CD14-positive monocyte (primary cell): ENCODE data around the gene TXNDC17. TPM values are rescaled to one million over a fixed set of nuclear protein-coding genes. Genes with fewer than 3 reads are reported as not detected.
"Not testable (repeated sequence)": the region's sequence is repeated elsewhere in the genome, so short reads cannot be mapped to it uniquely, and the experiment has no call there.

Experiments
- DNase-seq, 3 donors: peaks; one replicate each; pipeline ENCODE4 v3.0.0-alpha.2; 2011 to 2022
- H2AFZ ChIP-seq: 2 replicates; pipeline ENCODE4 v1.6.0; 2012; ENCODE audit warnings: mild to moderate bottlenecking, low read depth, low read length, inconsistent platforms; ENCODE audit not compliant: insufficient read depth, poor library complexity, severe bottlenecking
- H3K27ac ChIP-seq, 2 donors: 1 replicate in 1 of 2; 2 replicates in 1 of 2; pipeline ENCODE4 v1.5.1; 2012 to 2013; ENCODE audit warnings: low read length in 2 of 2, control low read depth in 1 of 2, inconsistent platforms in 1 of 2, low read depth in 1 of 2, mild to moderate bottlenecking in 1 of 2
- H3K27me3 ChIP-seq, 2 donors: one replicate each; pipeline versions ENCODE4 v1.6.0 to v1.6.1; 2011 to 2013; ENCODE audit warnings: low read length in 2 of 2; ENCODE audit not compliant: control insufficient read depth in 2 of 2, insufficient read depth in 2 of 2
- H3K36me3 ChIP-seq, 2 donors: replicated peaks in 1 of 2; 1 replicate in 1 of 2; 2 replicates in 1 of 2; pipeline versions ENCODE4 v1.5.1 to v1.6.1; 2012 to 2013; ENCODE audit warnings: low read length in 2 of 2, control low read depth in 1 of 2, inconsistent platforms in 1 of 2, mild to moderate bottlenecking in 1 of 2; ENCODE audit not compliant: insufficient read depth in 2 of 2, control insufficient read depth in 1 of 2
- H3K4me1 ChIP-seq, 2 donors: 1 replicate in 1 of 2; 2 replicates in 1 of 2; pipeline versions ENCODE4 v1.5.1 to v1.6.1; 2012 to 2013; ENCODE audit warnings: low read length in 2 of 2, control low read depth in 1 of 2, inconsistent platforms in 1 of 2, mild to moderate bottlenecking in 1 of 2, moderate library complexity in 1 of 2; ENCODE audit not compliant: insufficient read depth in 2 of 2, control insufficient read depth in 1 of 2
- H3K4me2 ChIP-seq: replicated peaks from 2 replicates; pipeline ENCODE3; 2012; ENCODE audit warnings: low read length, moderate library complexity, mild to moderate bottlenecking; ENCODE audit not compliant: poor library complexity, severe bottlenecking; ENCODE audit errors: extremely low read depth
- H3K4me3 ChIP-seq, 3 experiments: fragments of 200-600 bp in 1 of 3; sonication (generic) in 1 of 3; replicated peaks in 1 of 3; 1 replicate in 2 of 3; 2 replicates in 1 of 3; pipeline ENCODE4 v1.5.1; 2011 to 2013; ENCODE audit warnings: low read length in 3 of 3, mild to moderate bottlenecking in 3 of 3, control low read depth in 2 of 3, low read depth in 2 of 3, inconsistent platforms in 1 of 3, moderate library complexity in 1 of 3
- H3K79me2 ChIP-seq: 2 replicates; pipeline ENCODE4 v1.6.0; 2012; ENCODE audit warnings: mild to moderate bottlenecking, control low read depth, inconsistent platforms, low read length, moderate library complexity; ENCODE audit not compliant: insufficient read depth
- H3K9ac ChIP-seq: 2 replicates; pipeline ENCODE4 v1.6.0; 2017; ENCODE audit warnings: low read length, mild to moderate bottlenecking; ENCODE audit not compliant: insufficient read depth, poor library complexity, severe bottlenecking
- H3K9me3 ChIP-seq, 2 donors: replicated peaks in 1 of 2; 1 replicate in 1 of 2; 2 replicates in 1 of 2; pipeline versions ENCODE4 v1.5.1 to v1.6.1; 2012 to 2013; ENCODE audit warnings: low read length in 2 of 2, control low read depth in 1 of 2; ENCODE audit not compliant: control insufficient read depth in 1 of 2, insufficient read depth in 1 of 2
- H4K20me1 ChIP-seq: 2 replicates; pipeline ENCODE4 v1.6.0; 2012; ENCODE audit warnings: mild to moderate bottlenecking, low read length, control low read depth, moderate library complexity; ENCODE audit not compliant: insufficient read depth
- H3K27ac Mint-ChIP-seq, 7 donors: one replicate each; pipeline ENCODE4 v1.8.0; 2020; ENCODE audit warnings: mild to moderate bottlenecking in 7 of 7, mixed read lengths in 7 of 7, moderate library complexity in 6 of 7, inconsistent platforms in 2 of 7
- H3K27me3 Mint-ChIP-seq, 3 donors: one replicate each; pipeline ENCODE4 v1.8.0; 2021 to 2022; ENCODE audit warnings: low read depth in 3 of 3, mild to moderate bottlenecking in 3 of 3, mixed read lengths in 3 of 3, moderate library complexity in 3 of 3, inconsistent platforms in 1 of 3
- H3K36me3 Mint-ChIP-seq, 2 donors: one replicate each; pipeline ENCODE4 v1.8.0; 2020; ENCODE audit warnings: mixed read lengths in 2 of 2, inconsistent platforms in 1 of 2, mild to moderate bottlenecking in 1 of 2
- H3K4me1 Mint-ChIP-seq: one replicate; pipeline ENCODE4 v1.8.0; 2020; ENCODE audit warnings: mild to moderate bottlenecking, mixed read lengths
- H3K4me3 Mint-ChIP-seq, 2 donors: one replicate each; pipeline ENCODE4 v1.8.0; 2020; ENCODE audit warnings: mild to moderate bottlenecking in 2 of 2, mixed read lengths in 2 of 2, moderate library complexity in 1 of 2
- H3K9me3 Mint-ChIP-seq, 7 donors: one replicate each; pipeline ENCODE4 v1.8.0; 2020 to 2022; ENCODE audit warnings: mixed read lengths in 7 of 7, mild to moderate bottlenecking in 6 of 7, moderate library complexity in 6 of 7, inconsistent platforms in 2 of 7
- WGBS: methylation state at CpG from one replicate; pipeline ENCODE4 v1.1.5; 2013; ENCODE audit warnings: missing lambda C conversion rate; ENCODE audit not compliant: insufficient coverage; 5-methylcytosine and 5-hydroxymethylcytosine counted together
- intact Hi-C, 2 donors: fragments of 100-400 bp; cut with micrococcal nuclease; formaldehyde crosslinking; loops; one replicate each; pipeline versions ENCODE4 v1.15.0 to v1.15.1; 2023
- polyA plus RNA-seq, 3 donors: library from polyadenylated mRNA; depleted of rRNA in 1 of 3; unstranded in 2 of 3; stranded (reverse) in 1 of 3; fragments of 300-500 nt in 2 of 3; fragments of >200 nt in 1 of 3; fragmentation: Illumina TruSeq in 2 of 3; gene quantifications; 1 replicate in 2 of 3; 2 replicates in 1 of 3; pipeline ENCODE4 v1.2.3, GENCODE V29; 2012 to 2021
- TF ChIP-seq, protein P1 (sequence below): fragments of 200-600 bp; IDR thresholded peaks from one replicate; pipeline ENCODE4 v1.8.0; 2022; ENCODE audit warnings: antibody characterized with exemption, mild to moderate bottlenecking

Gene TXNDC17
- polyA plus RNA-seq, 3 donors: 88.8 to 357 (median 319) TPM

DNA sequence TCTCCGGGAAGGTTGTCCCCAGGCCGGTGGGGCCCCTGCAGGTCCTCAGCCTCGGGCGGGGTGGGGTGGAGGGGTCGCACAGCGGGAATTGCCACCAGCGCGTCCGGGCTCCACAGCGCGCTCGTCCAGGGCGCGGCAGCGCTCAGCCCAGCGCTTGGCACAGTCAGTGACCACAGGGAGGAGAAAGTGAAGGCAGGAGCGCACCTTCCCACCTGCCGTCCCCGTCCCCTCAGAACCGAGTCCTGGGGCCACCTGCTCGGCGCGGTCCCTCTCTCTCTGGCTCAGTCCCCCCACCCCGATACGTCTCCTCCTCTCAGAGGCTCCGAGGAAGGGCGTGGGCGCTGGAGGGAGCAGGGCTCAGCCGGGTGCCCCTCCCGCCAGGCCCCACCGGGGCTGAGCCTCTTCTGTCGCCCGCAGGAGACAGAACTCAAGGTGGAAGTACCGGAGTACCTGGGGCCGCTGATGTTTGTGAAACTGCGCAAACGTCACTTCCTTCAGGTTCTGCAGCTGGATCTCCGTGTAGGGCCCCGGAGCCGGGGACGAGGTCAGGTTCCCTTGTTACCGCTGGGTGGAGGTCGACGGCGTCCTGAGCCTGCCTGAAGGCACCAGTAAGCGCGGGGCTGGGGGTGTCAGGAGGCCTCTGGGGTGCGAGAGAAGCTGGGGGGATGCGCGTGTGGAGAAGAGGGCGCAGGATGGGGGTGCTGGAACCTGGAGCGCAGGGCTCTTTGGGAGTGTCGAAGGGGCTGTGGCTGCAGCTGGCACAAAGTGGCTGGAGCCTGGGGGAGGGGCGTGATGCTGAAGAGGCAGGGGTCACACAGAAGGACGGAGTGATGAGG, 16.2 kb downstream of the TXNDC17 start:
- DNase-seq, H3K9me3 ChIP-seq, H3K36me3 ChIP-seq, H3K27ac ChIP-seq, H4K20me1 ChIP-seq, H3K79me2 ChIP-seq, intact Hi-C loops, H3K9ac ChIP-seq: not testable (repeated sequence)
- H3K9me3 Mint-ChIP-seq: peaks cover 0 to 20% (median 5%) of the 10 kb centered on the region in 7 donors
- 7% methylated on average over 18 of the region's 55 CpGs for WGBS
- H3K4me1 ChIP-seq: peaks cover 55 to 63% of the 10 kb centered on the region in 2 donors
- H3K36me3 Mint-ChIP-seq: peaks cover 18 to 23% of the 10 kb centered on the region in 2 donors
- peaks cover 65% of the 10 kb centered on the region for H3K4me1 Mint-ChIP-seq
- peak overlapping the region in 1 of 3 experiments; percentile 44 for H3K4me3 ChIP-seq
- H2AFZ ChIP-seq: peak overlapping the region; percentile 41
- peaks cover 60 to 70% (median 63%) of the 10 kb centered on the region in 3 donors for H3K27me3 Mint-ChIP-seq
- peak overlapping the region; percentile 64 to 77 for H3K4me3 Mint-ChIP-seq
- H3K4me2 ChIP-seq: peak overlapping the region; percentile 42
- peak overlapping the region in 1 of 7 donors; percentile 32 for H3K27ac Mint-ChIP-seq
- peaks cover 42 to 60% of the 10 kb centered on the region in 2 donors for H3K27me3 ChIP-seq

DNA sequence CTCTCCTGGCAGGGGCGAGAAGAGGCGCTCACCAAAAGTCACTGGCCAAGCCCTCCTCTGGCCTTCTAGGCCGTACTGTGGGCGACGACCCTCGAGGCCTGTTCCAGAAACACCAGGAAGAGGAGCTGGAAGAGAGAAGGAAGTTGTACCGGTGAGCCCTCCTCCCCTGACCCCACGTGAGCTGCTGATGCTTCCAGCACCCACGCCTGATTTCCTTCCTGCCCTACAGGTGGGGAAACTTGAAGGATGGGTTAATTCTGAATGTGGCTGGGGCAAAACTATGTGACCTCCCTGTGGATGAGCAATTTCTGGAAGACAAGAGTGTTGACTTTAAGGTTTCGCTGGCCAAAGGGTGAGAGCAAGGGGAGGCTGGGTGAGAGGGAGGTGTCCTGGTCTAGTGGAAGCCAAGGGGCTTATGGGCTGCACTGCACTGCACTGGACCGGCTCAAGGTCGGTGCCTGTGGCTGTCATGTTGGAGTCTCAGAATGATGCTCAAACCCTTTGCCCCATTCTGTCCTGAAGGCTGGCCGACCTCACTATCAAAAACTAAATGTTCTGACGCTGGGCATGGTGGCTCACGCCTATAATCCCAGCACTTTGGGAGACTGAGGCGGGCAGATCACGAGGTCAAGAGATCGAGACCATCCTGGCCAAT, 16.9 kb downstream of the TXNDC17 start:
- Histone ChIP-seq H3K27me3 (peaks cover 37 to 55% of the 10 kb centered on the region in 2 donors), H3K4me3 (peak overlapping the region in 1 of 3 experiments; percentile 44), H3K27ac (no peak overlapping the region), H4K20me1 (no peaks in the 10 kb centered on the region), H3K4me2 (no peak overlapping the region), H3K9me3 (peaks cover 0 to 8% of the 10 kb centered on the region in 2 donors), H3K79me2 (no peaks in the 10 kb centered on the region), H3K9ac (no peak overlapping the region), H2AFZ (no peak overlapping the region), H3K36me3 (no peaks in the 10 kb centered on the region), H3K4me1 (peaks cover 49 to 57% of the 10 kb centered on the region in 2 donors)
- TF ChIP-seq, protein P1, sequence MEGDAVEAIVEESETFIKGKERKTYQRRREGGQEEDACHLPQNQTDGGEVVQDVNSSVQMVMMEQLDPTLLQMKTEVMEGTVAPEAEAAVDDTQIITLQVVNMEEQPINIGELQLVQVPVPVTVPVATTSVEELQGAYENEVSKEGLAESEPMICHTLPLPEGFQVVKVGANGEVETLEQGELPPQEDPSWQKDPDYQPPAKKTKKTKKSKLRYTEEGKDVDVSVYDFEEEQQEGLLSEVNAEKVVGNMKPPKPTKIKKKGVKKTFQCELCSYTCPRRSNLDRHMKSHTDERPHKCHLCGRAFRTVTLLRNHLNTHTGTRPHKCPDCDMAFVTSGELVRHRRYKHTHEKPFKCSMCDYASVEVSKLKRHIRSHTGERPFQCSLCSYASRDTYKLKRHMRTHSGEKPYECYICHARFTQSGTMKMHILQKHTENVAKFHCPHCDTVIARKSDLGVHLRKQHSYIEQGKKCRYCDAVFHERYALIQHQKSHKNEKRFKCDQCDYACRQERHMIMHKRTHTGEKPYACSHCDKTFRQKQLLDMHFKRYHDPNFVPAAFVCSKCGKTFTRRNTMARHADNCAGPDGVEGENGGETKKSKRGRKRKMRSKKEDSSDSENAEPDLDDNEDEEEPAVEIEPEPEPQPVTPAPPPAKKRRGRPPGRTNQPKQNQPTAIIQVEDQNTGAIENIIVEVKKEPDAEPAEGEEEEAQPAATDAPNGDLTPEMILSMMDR: no peak
- DNase-seq: no peak
- H3K9me3 Mint-ChIP-seq: peaks cover 0 to 16% (median 5%) of the 10 kb centered on the region in 7 donors
- H3K36me3 Mint-ChIP-seq: peaks cover 18% of the 10 kb centered on the region in 2 donors
- intact Hi-C loops: no loop called here
- H3K27ac Mint-ChIP-seq: peak overlapping the region in 2 of 7 donors; percentile 30 to 32
- peaks cover 66% of the 10 kb centered on the region for H3K4me1 Mint-ChIP-seq
- WGBS: 97% methylated on average over 9 of the region's 18 CpGs
- H3K27me3 Mint-ChIP-seq: peaks cover 57 to 66% (median 58%) of the 10 kb centered on the region in 3 donors
- peak overlapping the region; percentile 64 to 77 for H3K4me3 Mint-ChIP-seq

DNA sequence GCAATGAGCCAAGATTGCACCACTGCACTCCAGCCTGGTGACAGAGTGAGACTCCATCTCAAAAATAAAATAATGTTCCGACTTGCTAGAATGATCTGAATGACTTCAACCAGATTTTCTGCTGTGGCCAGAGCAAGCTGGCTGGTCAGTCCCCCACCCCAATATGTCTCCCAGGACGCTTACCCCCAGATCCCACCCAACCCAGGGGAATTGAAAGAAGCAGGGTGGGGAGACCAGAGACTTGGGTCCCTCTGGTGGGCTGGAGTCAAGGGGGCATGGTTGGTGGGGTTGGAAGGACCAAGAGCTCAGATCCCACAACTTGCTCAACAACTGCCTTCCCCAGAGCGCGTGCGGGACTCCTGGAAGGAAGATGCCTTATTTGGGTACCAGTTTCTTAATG, 17.6 kb downstream of the TXNDC17 start:
- DNase-seq, H3K79me2 ChIP-seq, H3K9ac ChIP-seq, H2AFZ ChIP-seq, H3K9me3 ChIP-seq, H3K36me3 ChIP-seq, H3K27ac ChIP-seq, intact Hi-C loops, H4K20me1 ChIP-seq, H3K4me2 ChIP-seq, H3K4me3 ChIP-seq, H3K27ac Mint-ChIP-seq: not testable (repeated sequence)
- H3K4me1 Mint-ChIP-seq: peaks cover 60% of the 10 kb centered on the region
- no CpG with 5 or more reads among the region's 5 CpGs for WGBS
- H3K9me3 Mint-ChIP-seq: peaks cover 0 to 14% (median 5%) of the 10 kb centered on the region in 7 donors
- H3K4me1 ChIP-seq: peaks cover 49 to 57% of the 10 kb centered on the region in 2 donors
- peaks cover 30 to 48% of the 10 kb centered on the region in 2 donors for H3K27me3 ChIP-seq
- H3K4me3 Mint-ChIP-seq: peak overlapping the region in 1 of 2 donors; percentile 77
- peaks cover 54 to 63% (median 54%) of the 10 kb centered on the region in 3 donors for H3K27me3 Mint-ChIP-seq
- peaks cover 15 to 18% of the 10 kb centered on the region in 2 donors for H3K36me3 Mint-ChIP-seq
